ENCODE data around the gene GOLGA8O.
"Not testable (repeated sequence)": the region's sequence is repeated elsewhere in the genome, so short reads cannot be mapped to it uniquely, and the experiment has no call there.

Gene GOLGA8O
- 0.56 to 2.1 reads per million in 2 donors for total RNA-seq

GRCh38 chr15:32455534-32455933 is at the start of gene GOLGA8O:
Gene GOLGA8O (minus strand): TSS chr15:32455634. CDS start chr15:32455536, 98 bp downstream.
- DNase-seq, result not testable (repeated sequence)

GRCh38 chr15:32504152-32504811 is 48.8 kb upstream of the GOLGA8O start:
- DNase-seq, result not testable (repeated sequence)

DNA sequence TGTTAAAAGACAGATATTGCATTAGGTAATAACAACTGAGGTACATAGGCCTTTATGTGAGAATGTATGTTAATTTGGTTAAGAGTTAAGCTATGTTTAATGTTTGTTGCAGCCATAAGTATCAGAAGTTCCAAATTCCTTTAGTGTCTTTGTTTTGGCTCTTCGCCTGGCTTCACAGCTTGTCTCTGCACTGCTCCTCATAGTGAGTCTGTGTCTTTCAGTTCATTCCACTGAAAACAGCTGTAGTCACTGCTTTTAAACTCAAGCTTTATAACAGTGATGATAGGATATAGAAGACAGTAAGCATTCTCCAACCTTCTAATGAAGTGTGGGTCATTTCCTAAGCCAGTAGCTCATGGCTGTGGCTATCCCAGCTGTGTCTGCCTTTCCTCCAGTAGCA is 47.5 kb upstream of the GOLGA8O start:
- not testable (repeated sequence) for DNase-seq

DNA sequence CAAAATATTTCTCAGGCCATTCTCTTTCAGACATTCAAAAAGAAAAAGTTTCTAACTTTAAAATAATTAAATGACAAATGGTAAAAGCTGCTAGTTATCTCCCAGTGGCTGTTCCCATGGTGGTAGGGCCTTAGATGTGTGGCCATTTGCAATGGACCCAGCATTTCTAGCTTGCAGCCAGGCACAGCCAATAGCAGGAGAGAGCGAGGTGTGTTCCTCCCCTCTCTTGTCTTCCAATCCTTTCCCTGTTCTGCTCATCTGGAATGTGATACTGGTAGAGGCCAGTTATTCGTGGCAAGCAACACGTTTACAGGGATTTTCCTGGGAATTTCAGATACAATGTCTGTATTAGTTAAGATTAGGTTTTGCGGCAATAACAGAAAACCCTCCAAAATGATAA is 37.3 kb upstream of the GOLGA8O start:
- not testable (repeated sequence) for DNase-seq

DNA sequence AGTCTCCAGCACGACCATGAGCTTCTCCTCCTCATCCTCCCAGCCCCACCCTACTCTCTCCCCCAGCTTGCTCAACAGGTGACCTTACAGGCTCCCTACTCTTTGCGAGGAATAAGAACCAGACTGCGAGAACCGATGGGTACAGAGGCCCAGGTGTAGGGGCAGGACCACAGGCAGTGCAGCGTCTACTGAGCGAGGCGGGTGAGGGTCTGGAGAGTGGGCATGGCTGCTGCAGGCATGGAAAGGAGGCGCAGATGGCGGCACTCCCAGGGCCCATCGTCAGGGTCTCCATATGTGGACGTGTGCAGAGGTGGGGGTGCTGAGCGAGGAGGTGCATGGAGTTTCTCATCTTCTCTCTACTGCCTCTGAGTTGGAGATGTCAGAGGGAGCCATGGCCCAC is 31.0 kb upstream of the GOLGA8O start:
- not testable (repeated sequence) for DNase-seq

DNA sequence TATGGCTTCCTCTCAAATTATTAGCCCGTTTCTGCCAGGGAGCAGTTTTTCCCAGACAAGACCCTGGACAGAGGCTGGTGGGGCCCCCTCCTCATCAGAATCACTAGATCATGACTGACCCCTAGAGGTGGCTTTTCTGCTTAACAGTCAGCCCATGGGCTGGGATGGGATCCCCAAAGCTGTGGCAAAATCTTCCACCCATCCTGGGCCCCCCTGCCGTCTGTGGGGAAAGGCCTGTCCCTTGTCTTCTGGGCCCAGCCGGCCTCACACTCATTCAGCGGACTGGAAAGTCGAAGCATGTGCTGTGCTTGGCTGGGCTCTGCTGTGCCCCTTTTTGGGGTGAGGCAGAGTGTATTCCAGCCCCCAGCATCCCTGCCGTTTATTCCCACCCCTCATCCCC is 27.9 kb upstream of the GOLGA8O start:
- not testable (repeated sequence) for DNase-seq

DNA sequence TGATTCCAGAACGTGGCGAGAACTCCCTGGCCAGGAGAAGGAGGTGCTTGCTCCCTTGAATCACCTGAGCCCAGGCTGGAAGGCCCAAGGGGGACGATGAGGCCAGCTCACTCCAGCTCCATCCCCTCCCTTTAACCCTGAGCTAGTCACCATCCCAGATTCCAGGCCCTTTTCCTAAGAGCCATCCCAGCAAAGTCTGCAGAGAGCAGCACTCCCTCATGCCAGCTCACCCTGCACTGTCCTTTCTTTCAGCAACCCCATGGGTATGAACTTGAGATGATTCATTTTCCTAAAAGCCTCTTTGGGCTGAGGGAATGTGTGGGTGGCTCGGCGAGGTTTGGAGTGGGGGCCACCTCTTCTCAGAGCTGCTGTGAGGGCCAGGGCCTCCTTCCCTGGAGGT is 26.2 kb upstream of the GOLGA8O start:
- not testable (repeated sequence) for DNase-seq

DNA sequence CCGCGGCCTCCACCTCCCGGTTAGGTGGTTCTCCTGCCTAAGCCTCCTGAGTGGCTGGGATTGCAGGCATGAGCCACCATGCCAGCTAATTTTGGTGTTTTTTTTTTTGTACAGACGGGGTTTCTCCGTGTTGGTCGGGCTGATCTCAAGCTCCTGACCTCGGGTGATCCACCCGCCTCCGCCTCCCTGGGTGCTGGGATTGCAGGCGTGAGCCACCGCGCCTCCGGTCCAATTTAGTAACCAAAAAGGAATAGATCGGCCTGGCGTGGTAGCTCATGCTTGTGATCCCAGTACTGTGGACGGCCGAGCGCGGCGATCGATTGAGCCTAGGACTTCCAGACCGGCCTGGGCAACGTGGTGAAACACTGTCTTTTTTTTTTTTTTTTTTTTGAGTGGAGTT is 12.6 kb upstream of the GOLGA8O start:
- not testable (repeated sequence) for DNase-seq

GRCh38 chr15:32440445-32440977 is 14.9 kb downstream of the GOLGA8O start:
- not testable (repeated sequence) for DNase-seq

DNA sequence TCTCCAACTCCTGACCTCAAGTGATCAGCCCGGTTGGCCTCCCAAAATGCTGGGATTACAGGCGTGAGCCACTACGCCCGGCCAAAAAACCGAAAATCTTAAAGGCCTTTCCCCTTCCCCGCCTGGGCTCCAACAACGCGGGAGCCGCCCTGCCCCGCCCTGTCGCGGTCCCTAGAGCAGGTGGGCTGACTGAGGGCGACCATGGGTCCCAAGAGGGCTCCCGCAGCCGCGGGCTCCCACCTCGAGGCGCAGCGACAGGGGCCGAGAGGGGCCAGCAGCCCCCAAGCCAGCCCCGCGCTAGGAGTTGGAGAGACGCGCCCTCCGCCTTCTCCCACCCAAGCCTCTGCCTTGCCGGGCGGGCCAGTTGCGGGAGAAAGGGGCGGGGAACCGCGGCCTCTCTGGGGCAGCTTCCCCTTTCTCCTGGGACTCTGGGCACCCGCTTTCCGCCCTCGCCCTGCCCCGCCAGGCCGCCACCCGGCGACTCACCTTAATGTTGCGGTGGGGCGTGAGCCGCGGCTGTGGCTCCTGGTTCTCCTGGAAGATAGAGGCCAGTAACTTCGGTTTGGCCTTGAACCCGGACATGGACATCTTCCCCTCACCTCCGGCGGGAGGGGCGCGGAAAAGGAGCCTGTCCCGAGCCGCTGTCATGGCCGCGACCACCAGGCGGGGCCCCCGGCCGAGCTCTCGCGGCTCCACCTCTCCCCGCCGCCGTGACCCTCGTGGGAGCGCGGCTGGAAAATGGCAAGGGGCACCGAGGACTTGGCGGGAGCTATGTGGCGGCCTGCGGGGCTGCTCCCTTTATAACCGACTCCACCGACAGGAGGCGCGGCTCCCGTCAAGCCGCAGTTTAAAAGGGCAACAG is 21.1 kb downstream of the GOLGA8O start:
- not testable (repeated sequence) for DNase-seq

DNA sequence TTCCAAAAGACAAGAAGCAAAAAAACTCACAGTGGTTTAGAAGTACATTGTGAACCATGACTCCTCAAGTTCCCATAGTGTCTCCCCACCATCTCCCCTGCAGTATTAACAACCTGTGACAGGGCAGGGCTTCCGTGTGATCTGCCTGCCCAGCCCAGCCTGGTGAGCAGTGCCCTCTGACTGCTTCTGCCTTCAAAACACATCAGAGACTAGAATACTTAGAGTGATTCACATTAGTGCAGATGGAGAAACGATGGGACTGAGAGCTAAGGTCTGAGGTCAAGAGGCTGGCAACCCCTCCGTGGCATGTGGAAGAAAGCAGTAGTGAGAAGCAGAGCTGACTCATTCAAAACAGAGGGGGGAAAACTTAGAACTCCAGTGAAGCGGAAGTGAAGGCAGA is 27.8 kb downstream of the GOLGA8O start:
- not testable (repeated sequence) for DNase-seq

DNA sequence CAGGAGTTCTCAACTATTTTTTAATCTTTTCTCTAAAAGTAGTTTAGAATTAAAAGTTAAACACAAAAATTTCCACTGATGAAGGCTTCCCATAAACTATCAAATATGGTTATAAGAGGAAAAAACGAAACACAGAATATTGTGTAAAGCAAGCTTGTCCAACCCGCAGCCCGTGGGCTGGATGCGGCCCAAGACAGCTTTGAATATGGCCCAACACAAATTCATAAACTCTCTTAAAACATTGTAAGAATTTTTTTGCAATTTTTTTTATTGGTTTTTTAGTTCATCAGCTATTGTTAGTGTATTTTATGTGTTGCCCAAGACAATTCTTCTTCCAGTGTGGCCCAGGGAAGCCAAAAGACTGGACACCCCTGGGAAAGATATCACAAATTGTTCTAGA is 28.9 kb downstream of the GOLGA8O start:
- DNase-seq, result not testable (repeated sequence)

DNA sequence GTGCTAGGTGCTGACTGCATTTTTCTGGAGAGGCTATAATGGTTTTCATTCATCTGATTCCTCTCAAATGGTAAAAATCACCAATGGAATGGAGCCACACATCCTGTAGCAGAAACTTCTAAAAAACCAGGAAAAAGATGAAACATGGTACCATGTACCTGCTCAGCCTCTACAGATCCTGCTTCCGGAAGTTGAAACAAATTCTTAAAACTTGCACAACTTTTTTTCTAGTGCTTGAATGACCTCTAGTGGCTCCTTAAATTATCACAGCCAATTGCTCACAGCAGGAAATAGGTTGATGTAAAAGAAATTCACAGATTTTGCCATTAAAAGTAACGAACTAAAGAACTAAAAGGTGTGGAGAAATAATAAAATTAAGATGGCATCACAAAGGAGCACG is 47.5 kb downstream of the GOLGA8O start:
- DNase-seq, result not testable (repeated sequence)

DNA sequence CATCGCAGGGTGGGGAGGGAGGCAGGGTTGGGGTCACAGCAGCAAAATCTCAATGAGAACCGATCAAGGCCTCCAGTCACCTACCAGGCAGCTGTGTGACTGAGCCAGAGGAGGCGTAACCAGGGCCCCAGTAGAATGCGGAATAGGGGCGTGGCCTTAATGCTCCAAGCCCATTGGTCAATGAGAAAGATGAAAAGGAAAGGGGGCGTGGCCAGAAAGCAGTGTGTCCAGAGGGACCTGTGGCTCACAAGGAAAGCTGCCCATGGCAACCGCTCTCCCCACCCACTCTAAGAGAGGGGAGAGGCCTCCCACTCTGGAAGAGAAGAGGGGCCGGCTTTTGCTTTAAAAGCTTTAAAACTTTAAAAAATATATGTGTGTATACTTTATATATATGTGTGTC is 52.2 kb downstream of the GOLGA8O start, which contains the start of gene GOLGA8K:
TSS of gene GOLGA8K (minus strand) at position 101 of the 400 bp plus-strand sequence. CDS start at position 3, 98 bp downstream.
- DNase-seq, result not testable (repeated sequence)

GRCh38 chr15:32396522-32396921 is 58.9 kb downstream of the GOLGA8O start:
- not testable (repeated sequence) for DNase-seq
